ENCODE data around the gene KDM6B.

The KDM6B gene

GRCh38 chr17:7848739-7849129, 14.7 kb downstream of the KDM6B start:
- TF ChIP-seq CTCF (IDR thresholded peaks at IDR 0.05; ENCODE audit: low read length) (no peak), EZH2phosphoT487 (IDR thresholded peaks at IDR 0.05; ENCODE audit: low read length) (no peak), EZH2 (optimal IDR thresholded peaks at IDR 0.05; ENCODE audit: low read depth, low read length) (no peak)
- no peak overlapping the region for H3K9ac ChIP-seq (ENCODE audit: low read length)
- no peaks in the 10 kb centered on the region for H3K9me2 ChIP-seq (replicated peaks; ENCODE audit: insufficient read depth, low read length)
- H3K9me3 ChIP-seq (replicated peaks; ENCODE audit: insufficient read depth, low read length): no peaks in the 10 kb centered on the region
- H3K4me1 ChIP-seq (ENCODE audit: low read length): peaks cover 11% of the 10 kb centered on the region
- H3K27me3 ChIP-seq (replicated peaks; ENCODE audit: insufficient read depth, low read length): no peaks in the 10 kb centered on the region
- no peaks in the 10 kb centered on the region for H4K20me1 ChIP-seq (ENCODE audit: insufficient read depth, low read length)
- no peak overlapping the region for H3K4me3 ChIP-seq (ENCODE audit: low read length)
- peaks cover 10% of the 10 kb centered on the region for H3K79me2 ChIP-seq (ENCODE audit: low read length)
- H3F3A ChIP-seq (ENCODE audit: insufficient read depth, low read length): peaks cover 7% of the 10 kb centered on the region; the same call in 1 of the 2 replicates
- DNase-seq: no peak
- no peak overlapping the region for H3K27ac ChIP-seq (ENCODE audit: low read length)
- H3K4me2 ChIP-seq (ENCODE audit: low read depth, low read length): no peak overlapping the region
- no peak overlapping the region for H2AFZ ChIP-seq (ENCODE audit: low read length)
- H3K36me3 ChIP-seq (replicated peaks; ENCODE audit: insufficient read depth, low read length): no peaks in the 10 kb centered on the region

DNA sequence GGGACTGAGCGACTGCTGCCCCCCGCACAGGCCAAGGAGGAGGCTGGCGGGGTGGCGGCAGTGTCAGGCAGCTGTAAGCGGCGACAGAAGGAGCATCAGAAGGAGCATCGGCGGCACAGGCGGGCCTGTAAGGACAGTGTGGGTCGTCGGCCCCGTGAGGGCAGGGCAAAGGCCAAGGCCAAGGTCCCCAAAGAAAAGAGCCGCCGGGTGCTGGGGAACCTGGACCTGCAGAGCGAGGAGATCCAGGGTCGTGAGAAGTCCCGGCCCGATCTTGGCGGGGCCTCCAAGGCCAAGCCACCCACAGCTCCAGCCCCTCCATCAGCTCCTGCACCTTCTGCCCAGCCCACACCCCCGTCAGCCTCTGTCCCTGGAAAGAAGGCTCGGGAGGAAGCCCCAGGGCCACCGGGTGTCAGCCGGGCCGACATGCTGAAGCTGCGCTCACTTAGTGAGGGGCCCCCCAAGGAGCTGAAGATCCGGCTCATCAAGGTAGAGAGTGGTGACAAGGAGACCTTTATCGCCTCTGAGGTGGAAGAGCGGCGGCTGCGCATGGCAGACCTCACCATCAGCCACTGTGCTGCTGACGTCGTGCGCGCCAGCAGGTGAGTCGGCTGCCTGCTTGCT, 15.2 kb downstream of the KDM6B start:
- H2AFZ ChIP-seq (ENCODE audit: low read length): no peak overlapping the region
- H3K9me2 ChIP-seq (replicated peaks; ENCODE audit: insufficient read depth, low read length): no peaks in the 10 kb centered on the region
- H3K79me2 ChIP-seq (ENCODE audit: low read length): peaks cover 8% of the 10 kb centered on the region

GRCh38 chr17:7849751-7850504, 15.9 kb downstream of the KDM6B start:
- no peaks in the 10 kb centered on the region for H4K20me1 ChIP-seq (ENCODE audit: insufficient read depth, low read length)
- no peak for TF ChIP-seq EZH2 (optimal IDR thresholded peaks at IDR 0.05; ENCODE audit: low read depth, low read length)
- TF ChIP-seq CTCF (IDR thresholded peaks at IDR 0.05; ENCODE audit: low read length): no peak
- TF ChIP-seq EZH2phosphoT487 (IDR thresholded peaks at IDR 0.05; ENCODE audit: low read length): no peak
- no peak for DNase-seq
- no peaks in the 10 kb centered on the region for H3K9me3 ChIP-seq (replicated peaks; ENCODE audit: insufficient read depth, low read length)
- H3K27me3 ChIP-seq (replicated peaks; ENCODE audit: insufficient read depth, low read length): no peaks in the 10 kb centered on the region
- peaks cover 7% of the 10 kb centered on the region for H3K79me2 ChIP-seq (ENCODE audit: low read length)
- no peaks in the 10 kb centered on the region; the same call in 1 of the 2 replicates for H3F3A ChIP-seq (ENCODE audit: insufficient read depth, low read length)
- H3K4me1 ChIP-seq (ENCODE audit: low read length): peaks cover 11% of the 10 kb centered on the region
- H3K27ac ChIP-seq (ENCODE audit: low read length): no peak overlapping the region
- no peak overlapping the region for H3K4me3 ChIP-seq (ENCODE audit: low read length)
- no peaks in the 10 kb centered on the region for H3K9me2 ChIP-seq (replicated peaks; ENCODE audit: insufficient read depth, low read length)
- H3K36me3 ChIP-seq (replicated peaks; ENCODE audit: insufficient read depth, low read length): no peaks in the 10 kb centered on the region
- no peak overlapping the region for H3K4me2 ChIP-seq (ENCODE audit: low read depth, low read length)
- H3K9ac ChIP-seq (ENCODE audit: low read length): no peak overlapping the region
- no peak overlapping the region for H2AFZ ChIP-seq (ENCODE audit: low read length)

More for the DNA sequence above, 15.2 kb downstream of the KDM6B start:
- TF ChIP-seq CTCF (IDR thresholded peaks at IDR 0.05; ENCODE audit: low read length) (no peak), EZH2phosphoT487 (IDR thresholded peaks at IDR 0.05; ENCODE audit: low read length) (no peak), EZH2 (optimal IDR thresholded peaks at IDR 0.05; ENCODE audit: low read depth, low read length) (no peak)
- Histone ChIP-seq H3K4me1 (ENCODE audit: low read length) (peaks cover 11% of the 10 kb centered on the region), H3K4me3 (ENCODE audit: low read length) (no peak overlapping the region), H3K9me3 (replicated peaks; ENCODE audit: insufficient read depth, low read length) (no peaks in the 10 kb centered on the region), H3K36me3 (replicated peaks; ENCODE audit: insufficient read depth, low read length) (no peaks in the 10 kb centered on the region), H3K9ac (ENCODE audit: low read length) (no peak overlapping the region), H4K20me1 (ENCODE audit: insufficient read depth, low read length) (no peaks in the 10 kb centered on the region), H3F3A (ENCODE audit: insufficient read depth, low read length) (peaks cover 3% of the 10 kb centered on the region; the same call in 1 of the 2 replicates), H3K27ac (ENCODE audit: low read length) (no peak overlapping the region), H3K4me2 (ENCODE audit: low read depth, low read length) (no peak overlapping the region), H3K27me3 (replicated peaks; ENCODE audit: insufficient read depth, low read length) (no peaks in the 10 kb centered on the region)
- no peak for DNase-seq

All from MM.1S (cell line).